Gastroesophageal sphincter (tissue), 3 donors: ENCODE results near the gene CEBPB.

Experiments used
- CTCF ChIP-seq, 4 experiments: fragments of 200-600 bp in 2 of 4; fragments of 450-650 bp in 2 of 4; sonication (generic) in 1 of 4; IDR thresholded peaks; one replicate each; pipeline ENCODE4 v1.5.1; 2017 to 2019; ENCODE audit warnings: antibody characterized with exemption in 4 of 4, mild to moderate bottlenecking in 2 of 4, moderate library complexity in 2 of 4
- POLR2A ChIP-seq, 2 donors: fragments of 450-650 bp; IDR thresholded peaks; one replicate each; pipeline ENCODE4 v1.6.1; 2017; ENCODE audit warnings: antibody characterized with exemption in 2 of 2, mild to moderate bottlenecking in 2 of 2, moderate library complexity in 1 of 2
- POLR2AphosphoS5 ChIP-seq: sonication (generic); formaldehyde crosslinking; IDR thresholded peaks from one replicate; pipeline ENCODE4 v1.6.1; 2017; ENCODE audit warnings: antibody characterized with exemption

- TF ChIP-seq POLR2A (IDR thresholded peaks at IDR 0.05) (no peak), POLR2AphosphoS5 (no peak), CTCF (IDR thresholded peaks at IDR 0.05) (no peak)
These were observed 3.6 kb upstream of the CEBPB start for GRCh38 chr20:50186987-50187402.
